ENCODE results near the gene ISOC1. TPM values are rescaled to one million over a fixed set of nuclear protein-coding genes. Genes with fewer than 3 reads are reported as not detected.

ISOC1 gene
- total and polyA plus RNA-seq, 2 experiments from 2014 or later, result 214 to 303 TPM

DNA sequence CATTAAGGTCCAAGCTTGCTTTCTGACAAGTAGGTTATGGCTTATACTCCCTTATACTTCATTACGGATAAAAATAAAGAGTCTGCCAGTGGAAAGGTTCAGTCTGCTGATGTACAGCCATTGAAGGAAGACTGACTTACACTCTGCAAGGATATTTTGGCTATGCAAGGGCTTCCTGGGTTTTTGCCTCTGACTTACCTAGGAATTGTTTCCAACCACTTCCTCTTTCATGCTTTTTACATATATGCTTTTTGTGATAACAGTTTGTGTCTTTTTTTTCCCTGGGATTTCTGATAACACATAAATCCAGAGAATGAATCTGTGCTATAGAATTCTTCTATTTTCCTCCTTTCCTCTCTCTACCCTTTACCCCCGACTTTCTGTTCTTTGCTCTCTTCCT, 16.8 kb downstream of the ISOC1 start:
- DNase-seq (ENCODE audit: low read depth in 1 of 2, low spot score in 1 of 2), result no peak
- H3K36me3 ChIP-seq, result peaks cover 44% of the 10 kb centered on the region
- no peak overlapping the region for H3K27ac ChIP-seq
- H3K27me3 ChIP-seq, result no peaks in the 10 kb centered on the region
- H3K4me1 ChIP-seq (ENCODE audit: low read depth), result peaks cover 5% of the 10 kb centered on the region
- TF ChIP-seq, protein P1, sequence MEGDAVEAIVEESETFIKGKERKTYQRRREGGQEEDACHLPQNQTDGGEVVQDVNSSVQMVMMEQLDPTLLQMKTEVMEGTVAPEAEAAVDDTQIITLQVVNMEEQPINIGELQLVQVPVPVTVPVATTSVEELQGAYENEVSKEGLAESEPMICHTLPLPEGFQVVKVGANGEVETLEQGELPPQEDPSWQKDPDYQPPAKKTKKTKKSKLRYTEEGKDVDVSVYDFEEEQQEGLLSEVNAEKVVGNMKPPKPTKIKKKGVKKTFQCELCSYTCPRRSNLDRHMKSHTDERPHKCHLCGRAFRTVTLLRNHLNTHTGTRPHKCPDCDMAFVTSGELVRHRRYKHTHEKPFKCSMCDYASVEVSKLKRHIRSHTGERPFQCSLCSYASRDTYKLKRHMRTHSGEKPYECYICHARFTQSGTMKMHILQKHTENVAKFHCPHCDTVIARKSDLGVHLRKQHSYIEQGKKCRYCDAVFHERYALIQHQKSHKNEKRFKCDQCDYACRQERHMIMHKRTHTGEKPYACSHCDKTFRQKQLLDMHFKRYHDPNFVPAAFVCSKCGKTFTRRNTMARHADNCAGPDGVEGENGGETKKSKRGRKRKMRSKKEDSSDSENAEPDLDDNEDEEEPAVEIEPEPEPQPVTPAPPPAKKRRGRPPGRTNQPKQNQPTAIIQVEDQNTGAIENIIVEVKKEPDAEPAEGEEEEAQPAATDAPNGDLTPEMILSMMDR (IDR thresholded peaks at IDR 0.05; ENCODE audit: low read depth, low read length), result no peak
- no peaks in the 10 kb centered on the region for H3K9me3 ChIP-seq (ENCODE audit: low read depth)
- no peak overlapping the region for H3K4me3 ChIP-seq

DNA sequence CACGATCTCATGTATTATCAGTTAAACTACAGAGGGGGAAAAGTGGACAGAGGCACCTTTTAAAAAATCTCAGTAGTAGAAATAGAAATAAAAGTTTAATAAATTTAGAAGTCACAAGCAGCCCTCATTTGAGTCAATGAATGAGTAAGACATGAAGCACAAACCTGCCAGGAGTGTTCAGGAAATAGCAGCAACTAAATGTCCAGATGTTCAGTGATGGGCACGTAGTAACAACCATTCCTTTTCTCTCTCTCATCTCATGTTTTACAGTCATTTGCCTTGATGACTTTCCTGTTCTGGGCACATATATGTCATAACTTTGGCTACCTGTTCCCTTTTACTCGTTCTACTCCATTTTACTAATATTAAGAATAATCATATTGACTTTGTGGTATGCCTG, 17.7 kb downstream of the ISOC1 start:
- H3K36me3 ChIP-seq, result peaks cover 38% of the 10 kb centered on the region
- no peak for DNase-seq (ENCODE audit: low read depth in 1 of 2, low spot score in 1 of 2)
- no peak overlapping the region for H3K4me3 ChIP-seq
- peaks cover 5% of the 10 kb centered on the region for H3K4me1 ChIP-seq (ENCODE audit: low read depth)
- TF ChIP-seq, protein P1 (IDR thresholded peaks at IDR 0.05; ENCODE audit: low read depth, low read length), result no peak
- no peak overlapping the region for H3K27ac ChIP-seq
- H3K9me3 ChIP-seq (ENCODE audit: low read depth), result no peaks in the 10 kb centered on the region
- no peaks in the 10 kb centered on the region for H3K27me3 ChIP-seq

DNA sequence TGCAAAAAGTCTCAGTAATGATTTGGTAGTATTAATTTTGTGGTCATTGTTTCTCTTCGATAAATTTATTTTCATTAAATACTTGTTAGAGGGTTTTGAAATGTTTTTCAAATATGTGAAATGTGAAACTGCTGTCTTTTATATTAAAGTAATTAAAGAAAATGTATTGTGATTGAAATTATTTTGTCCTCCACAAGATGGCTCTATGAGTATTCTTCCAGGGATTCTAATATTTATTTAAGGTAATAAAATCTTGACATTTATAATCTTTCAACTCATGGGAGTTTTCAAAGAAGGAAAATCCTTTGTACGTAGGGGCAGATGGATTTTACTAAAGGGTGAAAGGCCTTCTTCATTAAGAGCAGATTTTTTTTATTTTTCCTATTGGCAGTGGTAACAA, 19.3 kb downstream of the ISOC1 start:
- peaks cover 22% of the 10 kb centered on the region for H3K36me3 ChIP-seq
- TF ChIP-seq, protein P1 (IDR thresholded peaks at IDR 0.05; ENCODE audit: low read depth, low read length), result peak; percentile 13
- H3K4me1 ChIP-seq (ENCODE audit: low read depth), result peaks cover 10% of the 10 kb centered on the region
- H3K27me3 ChIP-seq, result no peaks in the 10 kb centered on the region
- no peak for DNase-seq (ENCODE audit: low read depth in 1 of 2, low spot score in 1 of 2)
- no peak overlapping the region for H3K4me3 ChIP-seq
- no peaks in the 10 kb centered on the region for H3K9me3 ChIP-seq (ENCODE audit: low read depth)
- H3K27ac ChIP-seq, result no peak overlapping the region

DNA sequence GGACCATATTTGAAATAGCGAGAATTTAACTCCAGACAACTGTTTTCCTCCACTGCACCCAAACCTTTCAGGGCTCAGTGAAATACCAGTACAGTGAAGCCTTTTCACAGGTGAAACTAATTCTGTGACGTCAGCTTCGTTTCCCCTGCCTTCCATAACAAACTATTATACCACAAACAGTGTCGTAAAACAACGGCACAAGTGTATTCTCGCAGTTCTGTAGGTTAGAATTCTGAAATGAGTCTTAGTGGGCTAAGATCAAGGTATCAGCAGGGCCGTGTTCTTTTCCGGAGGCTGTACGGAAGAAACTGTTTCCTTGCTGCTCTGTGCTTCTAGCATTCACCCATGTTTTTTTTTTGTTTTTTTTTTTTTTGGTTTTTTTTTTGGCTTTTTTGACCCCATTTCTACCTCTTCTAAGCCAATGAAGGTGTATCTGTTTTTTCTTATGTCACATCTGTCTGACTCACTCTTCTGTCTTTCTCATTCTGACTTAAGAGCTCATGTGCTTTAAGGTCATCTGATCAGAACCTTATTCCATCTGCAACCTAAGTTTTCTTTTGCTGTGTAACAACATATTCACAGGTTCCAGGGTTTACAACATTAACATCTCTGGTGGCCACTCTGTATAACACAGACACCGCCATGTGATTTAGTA, 20.1 kb downstream of the ISOC1 start:
- Histone ChIP-seq H3K36me3 (peaks cover 15% of the 10 kb centered on the region), H3K9me3 (ENCODE audit: low read depth) (no peaks in the 10 kb centered on the region), H3K27ac (peak overlapping the region; percentile 7), H3K27me3 (no peaks in the 10 kb centered on the region), H3K4me3 (no peak overlapping the region), H3K4me1 (ENCODE audit: low read depth) (peaks cover 10% of the 10 kb centered on the region)
- TF ChIP-seq, protein P1 (IDR thresholded peaks at IDR 0.05; ENCODE audit: low read depth, low read length), result no peak
- no peak for DNase-seq (ENCODE audit: low read depth in 1 of 2, low spot score in 1 of 2)

DNA sequence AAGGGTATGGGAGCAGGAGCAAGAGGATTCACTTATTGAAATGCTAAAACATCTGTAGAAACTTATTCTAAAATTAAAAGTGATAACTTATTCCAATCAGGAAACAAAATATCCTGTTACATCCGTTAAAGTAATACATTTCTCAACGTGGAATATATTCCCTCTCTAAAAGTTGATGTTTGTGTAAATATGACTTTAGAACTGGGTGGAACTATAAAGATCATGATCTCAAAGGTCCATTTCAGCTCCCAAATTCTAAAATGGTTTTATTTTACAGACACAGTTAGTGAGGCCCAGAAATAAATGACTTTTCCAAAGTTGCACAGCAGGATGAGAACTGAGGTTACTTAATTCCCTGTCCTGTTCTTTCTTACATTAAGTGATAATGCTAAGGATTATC, 21.1 kb downstream of the ISOC1 start:
- no peaks in the 10 kb centered on the region for H3K27me3 ChIP-seq
- H3K27ac ChIP-seq, result no peak overlapping the region
- peaks cover 9% of the 10 kb centered on the region for H3K4me1 ChIP-seq (ENCODE audit: low read depth)
- TF ChIP-seq, protein P1 (IDR thresholded peaks at IDR 0.05; ENCODE audit: low read depth, low read length), result no peak
- no peak overlapping the region for H3K4me3 ChIP-seq
- no peak for DNase-seq (ENCODE audit: low read depth in 1 of 2, low spot score in 1 of 2)
- H3K36me3 ChIP-seq, result peaks cover 14% of the 10 kb centered on the region
- no peaks in the 10 kb centered on the region for H3K9me3 ChIP-seq (ENCODE audit: low read depth)
